Immature natural killer cell (primary cell): ENCODE measurements around the gene GRID1. TPM values are rescaled to one million over a fixed set of nuclear protein-coding genes. Genes with fewer than 3 reads are reported as not detected.

Experiments used
- DNase-seq, 3 donors: peaks; one replicate each; pipeline ENCODE4 v3.0.0; 2022; ENCODE audit warnings: mixed read lengths in 1 of 3
- H3K27ac Mint-ChIP-seq, 6 donors: one replicate each; pipeline ENCODE4 v1.8.0; 2020; ENCODE audit warnings: mixed read lengths in 6 of 6, mild to moderate bottlenecking in 5 of 6, inconsistent platforms in 4 of 6, moderate library complexity in 3 of 6
- H3K27me3 Mint-ChIP-seq, 3 donors: one replicate each; pipeline ENCODE4 v1.8.0; 2020 to 2021; ENCODE audit warnings: low read depth in 3 of 3, mild to moderate bottlenecking in 3 of 3, mixed read lengths in 3 of 3, moderate library complexity in 3 of 3, inconsistent platforms in 1 of 3
- H3K36me3 Mint-ChIP-seq, 3 donors: one replicate each; pipeline ENCODE4 v1.8.0; 2020; ENCODE audit warnings: mixed read lengths in 3 of 3, inconsistent platforms in 2 of 3, mild to moderate bottlenecking in 2 of 3
- H3K4me1 Mint-ChIP-seq, 2 donors: one replicate each; pipeline ENCODE4 v1.8.0; 2020; ENCODE audit warnings: inconsistent platforms in 2 of 2, mild to moderate bottlenecking in 2 of 2, mixed read lengths in 2 of 2, moderate library complexity in 1 of 2
- H3K4me3 Mint-ChIP-seq, 5 donors: one replicate each; pipeline ENCODE4 v1.8.0; 2020; ENCODE audit warnings: mild to moderate bottlenecking in 5 of 5, mixed read lengths in 5 of 5, inconsistent platforms in 3 of 5, moderate library complexity in 3 of 5
- H3K9me3 Mint-ChIP-seq, 6 donors: one replicate each; pipeline ENCODE4 v1.8.0; 2020; ENCODE audit warnings: mild to moderate bottlenecking in 6 of 6, mixed read lengths in 6 of 6, inconsistent platforms in 4 of 6, moderate library complexity in 3 of 6
- polyA plus RNA-seq, 3 donors: library from polyadenylated mRNA; unstranded; fragments of 300-500 nt; fragmentation: Illumina TruSeq; gene quantifications; one replicate each; pipeline ENCODE4 v1.2.3, GENCODE V29; 2021

The GRID1 gene
- polyA plus RNA-seq, 3 donors from 2014 or later = not detected

DNA sequence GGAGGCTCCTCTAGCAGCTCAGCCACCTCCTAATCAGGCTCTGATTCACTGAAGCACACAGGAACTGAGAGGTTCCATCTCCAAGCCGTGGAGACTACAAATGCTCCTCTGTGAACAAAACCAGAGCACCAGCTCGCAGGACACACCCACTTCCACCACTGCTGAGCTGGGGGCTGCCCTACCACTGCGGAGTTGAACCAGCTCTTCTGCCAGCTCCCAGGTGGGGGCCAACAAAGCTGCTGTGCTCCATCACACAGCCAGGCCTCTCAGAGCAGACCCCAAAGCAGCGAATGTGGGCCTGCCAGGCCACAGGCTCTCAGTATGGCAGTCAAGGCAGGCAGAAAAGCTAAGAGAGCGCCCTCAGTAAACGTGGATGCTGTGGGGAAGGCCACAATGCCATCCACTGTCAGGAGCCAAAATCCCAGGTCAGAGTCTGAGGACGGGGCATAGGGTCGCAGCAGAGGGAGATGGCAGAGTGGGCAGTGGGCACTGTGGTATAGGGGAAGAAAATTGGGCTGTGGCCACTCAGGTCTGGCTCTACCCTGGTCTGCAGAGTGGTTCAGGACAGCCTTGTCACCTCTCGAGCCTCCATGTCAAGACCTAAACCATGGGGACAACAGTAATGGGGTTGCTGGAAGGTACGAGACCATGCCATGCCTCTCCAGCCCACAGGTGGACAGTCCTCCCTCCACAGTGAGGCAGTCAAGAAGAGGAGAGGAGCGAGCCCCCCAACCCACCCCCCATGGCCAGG lies 82.1 kb downstream of the GRID1 start:
- no peaks in the 10 kb centered on the region for H3K9me3 Mint-ChIP-seq
- H3K27ac Mint-ChIP-seq = no peak overlapping the region
- DNase-seq = no peak
- no peaks in the 10 kb centered on the region for H3K4me1 Mint-ChIP-seq
- H3K4me3 Mint-ChIP-seq = no peak overlapping the region
- no peaks in the 10 kb centered on the region for H3K27me3 Mint-ChIP-seq
- no peaks in the 10 kb centered on the region for H3K36me3 Mint-ChIP-seq

DNA sequence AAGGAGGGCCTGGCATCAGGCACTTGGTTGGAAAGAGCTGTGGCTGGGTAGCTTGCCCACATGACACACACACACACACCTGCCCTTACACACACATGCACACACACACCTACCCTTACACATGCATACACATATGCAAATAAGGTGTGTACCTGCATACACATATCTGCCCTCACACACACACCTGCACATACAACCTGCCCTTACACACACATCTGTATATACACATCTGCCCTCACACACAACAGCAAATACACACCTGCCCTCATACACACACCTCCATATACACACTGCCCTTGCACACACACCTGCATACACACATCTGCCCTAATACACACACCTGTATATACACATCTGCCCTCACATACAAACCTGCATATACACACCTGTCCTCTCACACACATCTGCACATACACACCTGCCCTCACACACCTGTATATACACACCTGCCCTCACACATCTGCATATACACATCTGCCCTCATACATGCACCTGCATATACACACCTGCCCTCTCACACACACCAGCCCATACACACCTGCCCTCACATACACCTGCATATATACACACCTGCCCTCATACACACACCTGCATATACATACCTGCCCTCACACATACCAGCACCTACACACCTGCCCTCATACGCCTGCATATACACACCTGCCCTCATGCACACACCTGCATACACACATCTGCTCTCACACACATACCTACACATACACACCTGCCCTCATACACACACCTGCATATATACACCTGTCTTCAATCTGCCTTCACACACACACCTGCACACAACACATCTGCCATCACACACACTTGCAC lies 82.9 kb downstream of the GRID1 start:
- H3K4me1 Mint-ChIP-seq = no peaks in the 10 kb centered on the region
- H3K27me3 Mint-ChIP-seq = no peaks in the 10 kb centered on the region
- no peak for DNase-seq
- H3K9me3 Mint-ChIP-seq = peaks cover 0 to 5% (median 0%) of the 10 kb centered on the region in 6 donors
- no peak overlapping the region for H3K27ac Mint-ChIP-seq
- no peaks in the 10 kb centered on the region for H3K36me3 Mint-ChIP-seq
- no peak overlapping the region for H3K4me3 Mint-ChIP-seq

DNA sequence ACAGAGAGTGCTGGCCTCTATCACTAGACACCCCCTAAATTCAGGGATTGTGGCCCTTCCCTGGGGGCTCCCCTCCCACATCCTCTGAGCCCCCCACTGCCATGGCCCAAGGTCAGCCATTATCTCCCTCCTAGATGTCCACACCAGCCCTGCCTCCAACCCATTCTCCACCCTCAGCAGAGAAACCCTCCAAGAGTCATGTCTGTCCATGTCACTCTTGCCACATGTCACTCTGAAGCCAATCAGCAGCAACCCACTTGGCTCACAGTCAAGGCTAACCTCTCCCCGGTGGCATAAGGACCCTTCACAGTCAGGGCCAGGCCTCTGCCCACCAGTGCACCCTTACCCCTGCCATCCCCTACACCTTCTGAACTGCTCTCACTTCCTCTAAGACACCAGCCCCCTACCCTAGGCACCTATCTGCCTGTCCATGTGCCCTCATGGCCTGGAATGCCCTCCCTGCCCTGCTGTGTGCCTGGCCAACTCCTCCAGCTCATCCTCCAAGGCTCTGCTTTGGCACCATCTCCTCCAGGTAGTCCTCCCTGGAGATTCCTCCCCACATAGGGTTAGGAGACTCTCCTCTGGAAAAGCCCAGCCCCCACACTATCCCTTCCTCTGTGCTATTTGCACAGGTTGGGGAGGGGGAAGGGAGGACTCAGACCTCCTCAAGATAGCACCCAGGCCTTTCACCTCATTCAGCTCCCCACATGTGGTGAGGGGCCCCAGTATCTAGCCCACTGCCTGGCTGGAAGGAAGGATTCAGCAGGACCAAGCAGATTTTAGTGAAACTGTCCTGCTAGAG lies 83.7 kb downstream of the GRID1 start:
- H3K27me3 Mint-ChIP-seq = no peaks in the 10 kb centered on the region
- no peaks in the 10 kb centered on the region for H3K36me3 Mint-ChIP-seq
- peaks cover 0 to 7% (median 0%) of the 10 kb centered on the region in 6 donors for H3K9me3 Mint-ChIP-seq
- H3K4me3 Mint-ChIP-seq = no peak overlapping the region
- no peak for DNase-seq
- H3K4me1 Mint-ChIP-seq = no peaks in the 10 kb centered on the region
- H3K27ac Mint-ChIP-seq = no peak overlapping the region

DNA sequence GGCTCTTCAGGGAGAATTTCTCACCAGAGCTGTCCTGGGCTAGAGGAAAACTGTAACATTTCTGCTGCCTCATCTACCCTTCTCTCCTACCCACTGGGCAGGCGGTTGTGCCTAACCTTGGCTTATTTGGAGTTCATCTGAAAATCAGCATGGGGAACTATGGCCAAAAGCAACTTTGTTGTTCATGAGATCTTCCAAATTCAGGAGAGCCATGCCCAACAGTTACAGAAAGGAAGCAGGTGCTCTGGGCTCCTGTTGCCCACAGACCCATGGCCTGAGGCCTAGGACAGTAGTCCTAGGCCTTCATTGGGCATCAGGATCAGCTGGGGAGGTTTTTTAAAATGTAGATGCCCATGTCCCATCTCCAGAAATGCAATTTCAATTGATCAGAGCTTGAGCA lies 85.2 kb downstream of the GRID1 start:
- H3K27me3 Mint-ChIP-seq = no peaks in the 10 kb centered on the region
- H3K27ac Mint-ChIP-seq = no peak overlapping the region
- no peak overlapping the region for H3K4me3 Mint-ChIP-seq
- DNase-seq = no peak
- H3K9me3 Mint-ChIP-seq = peaks cover 0 to 16% (median 2%) of the 10 kb centered on the region in 6 donors
- no peaks in the 10 kb centered on the region for H3K4me1 Mint-ChIP-seq
- no peaks in the 10 kb centered on the region for H3K36me3 Mint-ChIP-seq

DNA sequence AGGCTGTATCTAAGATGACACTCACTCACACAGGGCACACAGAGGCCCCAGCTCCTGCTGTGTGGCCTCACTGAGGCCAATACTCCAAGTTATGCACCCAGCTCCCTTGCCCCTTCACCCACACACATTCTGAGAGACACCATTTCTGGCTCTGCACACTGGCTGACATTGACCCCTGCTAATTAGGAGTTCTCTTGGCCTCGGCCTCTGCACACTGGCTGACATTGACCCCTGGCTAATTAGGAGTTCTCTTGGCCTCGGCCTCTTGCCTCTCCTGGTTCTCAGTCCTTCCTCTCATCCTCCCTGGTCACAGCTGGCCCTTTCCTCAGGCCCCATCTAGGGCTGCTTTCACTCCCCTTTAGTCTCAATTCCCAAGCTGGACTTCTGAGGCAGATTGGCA lies 97.3 kb downstream of the GRID1 start:
- Mint-ChIP-seq H3K27ac (no peak overlapping the region), H3K4me3 (no peak overlapping the region), H3K27me3 (peaks cover 2 to 4% (median 3%) of the 10 kb centered on the region in 3 donors), H3K4me1 (no peaks in the 10 kb centered on the region), H3K9me3 (peaks cover 0 to 10% (median 5%) of the 10 kb centered on the region in 6 donors), H3K36me3 (no peaks in the 10 kb centered on the region)
- no peak for DNase-seq

DNA sequence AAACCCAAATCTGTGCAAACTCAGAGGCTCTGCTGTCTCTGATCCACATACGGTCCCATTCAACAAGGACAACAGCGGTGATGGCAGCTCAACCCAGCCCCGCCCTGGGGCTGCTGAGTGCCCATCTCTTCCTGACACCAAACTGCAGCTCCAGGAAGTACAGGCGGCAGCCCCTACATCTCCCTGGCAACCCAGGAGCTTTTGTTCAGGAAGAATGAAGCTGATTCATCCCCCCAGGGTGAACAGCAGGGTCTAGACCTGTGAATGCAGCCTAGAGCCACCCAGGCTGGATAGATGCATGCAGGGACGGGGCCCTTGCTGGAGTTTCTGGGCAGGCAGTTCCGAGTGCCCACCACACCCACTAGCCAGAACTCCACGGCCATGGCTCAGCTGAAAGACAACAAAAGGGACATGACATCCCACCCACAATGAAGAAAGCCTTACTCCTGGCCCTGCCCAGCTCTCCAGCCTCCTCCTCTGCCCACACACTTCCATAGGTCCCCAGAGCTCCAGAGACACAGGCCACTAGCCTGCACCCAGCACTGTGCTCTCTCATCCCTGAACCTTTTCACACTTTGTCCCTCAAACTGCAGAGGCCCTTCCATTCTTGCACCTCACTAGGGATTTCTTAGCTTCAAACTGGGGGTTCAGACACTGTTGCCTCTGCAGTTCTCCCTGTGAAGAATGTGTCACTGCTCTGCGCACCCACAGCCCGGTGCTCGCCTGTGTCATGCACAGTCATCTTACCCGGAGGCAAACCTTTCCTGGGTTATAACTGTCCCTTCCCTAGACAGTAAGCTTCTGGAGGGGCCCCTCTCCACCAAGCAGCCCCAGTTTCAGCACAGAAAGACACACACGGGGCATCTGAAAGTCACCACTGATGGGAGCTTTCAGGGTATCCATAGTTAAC lies 99.1 kb downstream of the GRID1 start:
- H3K9me3 Mint-ChIP-seq = peaks cover 0 to 10% (median 5%) of the 10 kb centered on the region in 6 donors
- H3K4me1 Mint-ChIP-seq = no peaks in the 10 kb centered on the region
- DNase-seq = no peak
- peaks cover 4 to 5% (median 5%) of the 10 kb centered on the region in 3 donors for H3K27me3 Mint-ChIP-seq
- no peak overlapping the region for H3K27ac Mint-ChIP-seq
- H3K36me3 Mint-ChIP-seq = no peaks in the 10 kb centered on the region
- H3K4me3 Mint-ChIP-seq = no peak overlapping the region

DNA sequence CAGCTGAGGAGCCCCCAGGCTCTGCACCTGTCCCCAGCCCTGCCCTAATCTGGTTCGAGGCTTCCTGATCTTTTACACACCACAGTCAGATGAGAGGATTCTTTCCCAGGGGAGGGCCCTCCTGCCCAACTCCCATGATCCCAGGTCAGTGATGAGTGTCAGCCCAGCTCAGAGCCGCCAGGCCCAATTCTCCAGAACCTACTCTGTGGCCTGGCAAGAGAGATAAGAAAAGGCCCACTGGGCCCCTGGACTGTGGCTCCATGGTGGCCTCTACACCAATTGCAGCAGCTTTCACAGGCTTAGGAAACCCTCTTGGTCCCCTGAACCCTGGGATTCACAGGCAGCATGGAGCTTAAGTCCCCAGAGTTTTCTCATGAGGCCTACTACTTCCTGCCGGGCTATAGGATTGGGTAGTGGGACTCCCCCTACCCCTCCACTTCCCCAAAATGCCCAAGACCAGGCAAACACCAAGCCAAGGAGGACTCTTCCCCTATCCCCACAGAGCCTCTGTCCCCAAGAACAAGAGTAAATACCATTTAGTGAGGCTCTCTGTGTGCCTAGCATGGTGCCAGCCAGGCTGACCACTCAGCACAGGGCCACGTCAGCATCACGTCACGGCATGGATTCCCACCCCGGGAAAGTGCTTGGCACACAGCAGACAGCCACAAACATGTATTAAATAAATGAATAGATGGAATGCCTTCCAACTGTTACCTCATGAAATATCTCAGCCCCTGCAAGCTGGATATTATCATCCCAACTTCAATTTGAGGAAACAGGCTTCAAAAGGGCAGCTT lies 100.0 kb downstream of the GRID1 start:
- Mint-ChIP-seq H3K4me1 (no peaks in the 10 kb centered on the region), H3K9me3 (peaks cover 0 to 5% (median 4%) of the 10 kb centered on the region in 6 donors), H3K4me3 (no peak overlapping the region), H3K27me3 (peaks cover 3 to 5% (median 4%) of the 10 kb centered on the region in 3 donors), H3K36me3 (no peaks in the 10 kb centered on the region), H3K27ac (no peak overlapping the region)
- no peak for DNase-seq

DNA sequence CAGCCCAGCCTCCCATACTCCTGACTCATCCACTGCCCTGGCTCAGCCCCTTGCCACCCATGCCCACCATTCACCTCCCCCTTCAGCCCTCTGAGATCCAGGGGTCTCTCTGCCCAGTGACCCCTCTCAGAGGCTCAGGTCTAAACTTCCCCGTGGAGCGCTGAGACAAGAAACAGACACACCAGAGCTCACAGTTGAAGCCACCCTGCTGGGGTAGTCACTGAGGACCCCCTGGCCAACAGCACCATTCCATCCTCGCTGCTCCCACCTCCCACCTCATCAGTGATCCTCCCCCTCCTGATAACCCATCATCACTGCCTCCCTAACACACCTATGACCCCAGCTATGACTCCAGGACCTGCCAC lies 100.7 kb downstream of the GRID1 start:
- Mint-ChIP-seq H3K27me3 (peaks cover 5 to 7% (median 6%) of the 10 kb centered on the region in 3 donors), H3K27ac (no peak overlapping the region), H3K4me1 (no peaks in the 10 kb centered on the region), H3K4me3 (no peak overlapping the region), H3K36me3 (no peaks in the 10 kb centered on the region), H3K9me3 (peaks cover 0 to 4% (median 0%) of the 10 kb centered on the region in 6 donors)
- DNase-seq = no peak

DNA sequence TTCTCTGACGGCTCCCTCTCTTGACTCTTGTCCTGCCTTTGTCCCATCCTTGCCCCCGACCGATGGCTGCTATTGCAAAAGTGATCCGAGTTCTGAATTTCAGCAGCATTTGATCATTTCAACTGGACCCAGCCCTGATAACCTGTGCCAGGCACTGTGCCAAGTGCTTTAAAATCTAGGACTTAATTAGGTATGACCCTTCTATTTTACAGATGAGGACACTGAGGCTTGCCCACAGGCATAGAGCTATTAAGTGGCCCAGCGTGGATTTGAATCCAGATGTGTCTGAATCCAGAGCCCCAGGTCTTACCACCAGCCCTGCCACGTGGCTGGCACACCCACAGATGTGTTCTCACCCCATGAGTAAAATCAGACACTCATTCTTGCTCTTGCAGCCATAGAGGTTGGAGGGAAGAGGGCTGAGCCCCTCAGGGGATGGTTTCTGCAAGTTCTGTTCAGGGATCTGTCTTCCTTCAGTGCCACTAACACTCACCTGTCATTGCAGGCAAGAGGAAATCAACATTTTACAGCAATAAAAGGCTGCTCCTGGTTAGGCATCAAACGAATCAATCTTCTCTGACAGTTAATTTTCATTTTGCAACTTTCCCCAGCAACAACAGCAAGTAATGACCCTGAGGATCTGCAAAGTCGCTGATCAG lies 101.2 kb downstream of the GRID1 start:
- H3K9me3 Mint-ChIP-seq = peaks cover 0 to 4% (median 0%) of the 10 kb centered on the region in 6 donors
- peaks cover 5 to 7% (median 6%) of the 10 kb centered on the region in 3 donors for H3K27me3 Mint-ChIP-seq
- no peaks in the 10 kb centered on the region for H3K36me3 Mint-ChIP-seq
- H3K4me1 Mint-ChIP-seq = no peaks in the 10 kb centered on the region
- no peak overlapping the region for H3K4me3 Mint-ChIP-seq
- DNase-seq = no peak
- no peak overlapping the region for H3K27ac Mint-ChIP-seq

DNA sequence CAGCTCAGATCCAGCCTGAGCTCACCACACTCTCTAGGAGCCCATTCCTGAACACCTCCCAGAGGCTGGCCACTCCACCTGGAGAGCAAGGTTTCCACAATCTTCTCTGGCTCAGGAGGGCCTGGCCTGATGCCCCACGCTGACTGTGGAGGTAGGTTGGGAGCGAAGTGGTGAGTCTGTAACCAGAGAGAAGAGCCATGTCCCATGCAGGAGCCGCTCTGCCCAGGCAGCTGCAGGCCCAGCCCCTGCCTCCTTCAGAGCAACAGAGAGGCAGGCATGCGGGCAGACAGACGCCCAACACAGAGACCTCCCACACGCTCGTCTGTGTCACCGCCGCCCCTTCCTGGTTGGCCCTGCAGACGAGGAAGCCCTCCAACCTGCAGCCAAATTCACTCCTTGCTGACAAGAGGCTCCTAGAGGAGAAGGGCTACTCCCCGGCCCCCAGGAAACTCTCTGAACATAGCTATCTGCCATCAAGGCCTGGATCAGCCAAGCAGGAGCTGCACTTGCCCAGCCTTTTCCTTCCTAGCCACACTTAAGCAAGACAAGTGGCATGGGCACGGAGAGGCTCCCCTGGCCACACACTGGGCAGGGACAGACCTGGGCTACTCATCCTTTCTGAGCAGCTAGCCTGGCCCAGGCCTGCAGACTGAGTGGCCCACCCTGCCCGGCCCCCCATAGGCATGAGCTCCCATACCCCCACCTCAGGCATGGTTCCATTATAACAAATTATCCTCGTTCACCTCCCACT lies 101.9 kb downstream of the GRID1 start:
- Mint-ChIP-seq H3K36me3 (no peaks in the 10 kb centered on the region), H3K27me3 (peaks cover 5 to 7% (median 6%) of the 10 kb centered on the region in 3 donors)

DNA sequence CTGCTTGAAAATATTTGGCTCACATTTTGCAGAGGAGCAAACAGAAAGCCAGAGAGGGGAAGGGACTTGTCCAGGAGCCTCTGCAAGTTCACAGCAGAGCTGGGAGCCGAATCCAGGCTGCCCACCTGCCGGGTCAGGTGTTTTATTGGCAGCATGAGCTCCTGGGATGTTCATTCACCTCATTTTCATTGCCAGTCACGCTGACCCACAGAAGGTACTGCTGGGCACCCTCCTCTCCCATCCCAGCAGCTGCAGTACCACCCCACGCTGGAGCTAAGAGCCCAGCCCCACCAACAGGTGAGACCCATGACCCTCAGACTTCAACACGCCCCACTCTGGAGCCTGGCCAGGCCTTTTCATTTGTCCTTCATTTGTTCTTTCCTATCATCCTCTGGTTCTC lies 102.7 kb downstream of the GRID1 start:
- Mint-ChIP-seq H3K4me3 (no peak overlapping the region), H3K4me1 (no peaks in the 10 kb centered on the region), H3K36me3 (no peaks in the 10 kb centered on the region), H3K9me3 (no peaks in the 10 kb centered on the region), H3K27ac (no peak overlapping the region), H3K27me3 (peaks cover 5 to 9% (median 6%) of the 10 kb centered on the region in 3 donors)
- no peak for DNase-seq

More for the DNA sequence above, 101.9 kb downstream of the GRID1 start:
- no peak for DNase-seq
- Mint-ChIP-seq H3K27ac (no peak overlapping the region), H3K4me1 (no peaks in the 10 kb centered on the region), H3K9me3 (peaks cover 0 to under 1% (median 0%) of the 10 kb centered on the region in 6 donors), H3K4me3 (peak overlapping the region in 1 of 5 donors; percentile 21)
